Rectal smooth muscle tissue (tissue), 1 donor: ENCODE measurements around the gene THSD8.

Experiments used
- H3K27ac ChIP-seq: one replicate; pipeline ENCODE4 v1.7.0; 2013; ENCODE audit warnings: low read depth, low read length, inconsistent platforms
- H3K27me3 ChIP-seq: one replicate; pipeline ENCODE4 v1.7.0; 2013; ENCODE audit warnings: low read length; ENCODE audit not compliant: control insufficient read depth, insufficient read depth
- H3K36me3 ChIP-seq: one replicate; pipeline ENCODE4 v1.7.0; 2013; ENCODE audit warnings: low read length; ENCODE audit not compliant: control insufficient read depth, insufficient read depth
- H3K4me1 ChIP-seq: one replicate; pipeline ENCODE4 v1.7.0; 2013; ENCODE audit warnings: low read length; ENCODE audit not compliant: control insufficient read depth, insufficient read depth
- H3K4me3 ChIP-seq: one replicate; pipeline ENCODE4 v1.7.0; 2013; ENCODE audit warnings: low read length
- H3K9ac ChIP-seq: one replicate; pipeline ENCODE4 v1.7.0; 2013; ENCODE audit warnings: low read length

The THSD8 gene

DNA sequence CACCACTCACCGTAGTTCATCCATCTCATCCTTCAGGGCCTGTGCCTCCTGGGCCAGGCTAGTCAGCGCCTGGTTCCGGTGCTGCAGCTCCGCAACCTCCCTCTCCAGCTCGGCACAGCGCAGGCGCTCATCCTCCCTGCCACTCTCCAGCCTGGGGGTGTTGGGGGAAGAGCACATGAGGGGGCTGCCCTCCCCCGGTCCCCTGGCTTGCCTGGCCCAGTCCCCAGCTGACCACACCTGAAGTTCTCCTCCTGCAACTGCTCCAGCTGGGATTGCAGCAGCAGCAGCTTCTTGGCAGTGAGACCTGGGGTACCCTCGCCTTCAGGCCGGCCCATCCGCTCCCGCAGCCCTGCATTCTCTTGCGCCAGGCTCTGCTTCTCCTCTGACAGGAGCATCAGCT lies 30.9 kb upstream of the THSD8 start:
- H3K36me3 ChIP-seq: peaks cover 2% of the 10 kb centered on the region
- no peak overlapping the region for H3K4me3 ChIP-seq
- no peak overlapping the region for H3K9ac ChIP-seq
- H3K4me1 ChIP-seq: peaks cover 5% of the 10 kb centered on the region
- H3K27me3 ChIP-seq: no peaks in the 10 kb centered on the region
- H3K27ac ChIP-seq: no peak overlapping the region

DNA sequence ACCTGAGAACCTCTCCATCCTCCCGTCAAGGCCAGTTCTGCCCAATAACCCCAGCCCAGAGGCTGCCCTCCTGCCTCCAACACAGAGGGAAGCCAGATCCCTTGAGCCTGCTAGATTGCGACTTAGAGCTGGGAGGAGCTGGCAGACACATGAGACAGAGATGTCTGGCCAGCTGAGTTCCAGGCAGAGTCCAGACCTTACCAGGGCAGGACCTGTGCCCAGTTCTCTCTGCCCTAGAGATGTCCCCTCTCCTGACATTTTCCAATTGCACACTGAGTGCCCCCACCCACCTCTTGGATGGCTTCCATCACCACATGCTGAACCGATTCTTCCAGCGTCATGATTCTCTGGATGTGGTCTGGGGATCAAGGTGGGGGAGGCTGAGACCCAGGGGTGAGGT lies 29.5 kb upstream of the THSD8 start:
- Histone ChIP-seq H3K9ac (no peak overlapping the region), H3K4me3 (no peak overlapping the region), H3K27ac (no peak overlapping the region), H3K27me3 (no peaks in the 10 kb centered on the region), H3K4me1 (peaks cover 5% of the 10 kb centered on the region), H3K36me3 (peaks cover 2% of the 10 kb centered on the region)

DNA sequence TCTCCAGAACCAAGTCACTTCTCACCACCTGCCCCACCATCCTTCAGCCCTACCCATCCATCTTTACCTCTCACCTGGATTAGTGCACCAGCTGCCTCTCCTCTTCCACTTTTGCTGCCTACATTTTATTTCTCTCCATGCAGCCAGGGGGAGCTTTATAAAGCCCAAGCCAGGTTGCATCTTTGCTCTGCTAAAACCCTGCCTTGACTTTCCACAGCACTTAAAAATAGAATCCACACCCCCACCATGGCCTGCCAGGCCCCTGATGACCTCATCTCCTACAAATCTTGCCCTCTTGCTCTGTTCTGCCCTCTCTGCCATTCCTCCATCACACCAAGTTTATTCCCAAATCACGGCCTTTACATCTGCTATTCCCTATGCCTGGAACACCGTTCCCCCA lies 28.3 kb upstream of the THSD8 start:
- H3K4me1 ChIP-seq: peaks cover 7% of the 10 kb centered on the region
- no peak overlapping the region for H3K9ac ChIP-seq
- peaks cover 2% of the 10 kb centered on the region for H3K36me3 ChIP-seq
- H3K4me3 ChIP-seq: no peak overlapping the region
- H3K27ac ChIP-seq: no peak overlapping the region
- H3K27me3 ChIP-seq: no peaks in the 10 kb centered on the region

DNA sequence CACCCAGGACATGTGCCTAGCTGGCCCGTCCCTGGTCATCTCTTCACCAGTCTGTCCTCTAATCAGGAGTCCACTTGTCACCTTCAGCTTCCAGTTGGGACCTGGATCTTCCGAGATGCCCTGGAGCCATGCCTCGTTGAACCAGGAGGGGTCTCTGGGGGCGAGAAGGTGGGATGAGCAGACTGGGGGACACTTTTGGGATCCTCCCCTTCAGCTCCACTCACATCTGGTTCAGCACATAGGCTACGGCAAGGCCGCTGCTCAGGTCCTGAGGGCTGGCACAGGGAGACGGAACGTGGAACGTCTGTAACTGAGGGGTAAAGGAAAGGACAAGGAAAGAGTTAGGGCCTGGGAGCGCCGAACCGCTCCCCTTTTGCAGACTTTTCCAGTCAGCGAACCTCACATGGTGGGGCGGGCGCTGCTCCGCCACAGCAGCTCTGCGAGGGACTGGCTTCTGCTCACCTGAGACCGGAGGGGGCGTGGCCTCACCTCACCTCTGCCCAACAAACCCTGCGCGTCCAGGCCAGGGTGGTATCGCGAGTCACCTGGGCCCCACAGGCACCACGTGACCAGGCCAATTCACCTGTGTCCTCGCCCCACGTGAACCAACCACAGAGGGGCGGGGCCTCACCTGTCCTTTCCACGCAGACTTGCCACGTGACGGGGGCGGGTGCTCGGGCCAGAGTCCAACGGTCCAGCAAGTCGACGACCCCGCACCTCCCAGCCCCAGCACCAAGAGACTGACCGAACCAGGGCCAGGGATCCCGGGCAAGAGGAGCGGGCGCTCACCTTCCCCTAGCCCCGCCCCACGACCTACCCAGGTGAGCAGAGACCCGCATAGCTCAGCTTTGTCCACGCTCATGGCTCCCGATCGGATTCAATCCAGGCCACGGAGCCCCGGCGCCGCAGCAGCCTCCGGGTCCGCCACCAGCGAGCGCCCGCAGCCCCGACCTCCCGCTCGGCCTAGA lies 27.0 kb upstream of the THSD8 start, which contains the start of gene HOOK2:
HOOK2 (minus strand) TSS at position 965 of the 968 bp plus-strand sequence; CDS start at position 862, 103 bp downstream.
- Histone ChIP-seq H3K9ac (peak within 1 kb of the TSS; percentile 49), H3K4me3 (peak within 1 kb of the TSS; percentile 87), H3K27me3 (no peaks in the 10 kb centered on the region), H3K4me1 (peaks cover 16% of the 10 kb centered on the region), H3K36me3 (peaks cover 2% of the 10 kb centered on the region), H3K27ac (peak within 1 kb of the TSS; percentile 61)

DNA sequence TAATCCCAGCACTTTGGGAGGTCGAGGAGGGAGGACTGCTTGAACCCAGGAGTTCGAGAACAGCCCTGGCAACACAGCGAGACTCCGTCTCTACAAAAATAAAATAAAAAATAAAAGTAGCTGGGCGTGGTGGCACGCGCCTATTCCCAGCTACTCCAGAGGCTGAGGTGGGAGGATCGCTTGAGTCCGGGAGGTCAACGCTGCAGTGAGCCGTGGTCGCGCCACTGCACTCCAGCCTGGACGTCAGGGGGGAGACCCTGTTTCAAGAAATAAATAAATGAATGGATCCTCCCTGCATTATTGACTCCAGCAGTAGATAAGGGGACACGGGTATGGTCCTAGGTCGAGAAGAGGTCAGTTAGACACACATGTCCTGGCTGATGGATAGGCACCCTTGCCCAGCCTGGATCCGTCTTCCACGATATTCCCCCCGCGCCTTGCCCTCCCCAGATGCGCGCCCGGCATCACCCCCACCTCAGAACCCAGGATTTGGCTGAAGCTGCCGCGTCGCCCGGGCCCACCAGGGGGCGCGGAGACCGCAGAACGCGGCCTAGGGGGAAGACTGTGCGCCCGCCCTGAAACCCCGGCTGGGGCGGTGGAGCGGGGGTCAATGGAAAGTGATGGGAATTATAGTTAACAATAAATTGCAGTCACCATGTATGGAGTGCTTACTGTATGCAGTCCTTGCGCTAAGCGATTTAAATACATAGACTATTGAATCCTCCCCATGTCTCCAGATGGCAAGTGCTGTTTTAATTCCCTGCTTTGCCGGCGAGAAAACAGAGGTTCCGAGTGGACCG lies 24.5 kb upstream of the THSD8 start:
- Histone ChIP-seq H3K27me3 (no peaks in the 10 kb centered on the region), H3K4me3 (peak overlapping the region; percentile 76), H3K36me3 (no peaks in the 10 kb centered on the region), H3K27ac (peak overlapping the region; percentile 97), H3K9ac (peak overlapping the region; percentile 57), H3K4me1 (peaks cover 18% of the 10 kb centered on the region)

DNA sequence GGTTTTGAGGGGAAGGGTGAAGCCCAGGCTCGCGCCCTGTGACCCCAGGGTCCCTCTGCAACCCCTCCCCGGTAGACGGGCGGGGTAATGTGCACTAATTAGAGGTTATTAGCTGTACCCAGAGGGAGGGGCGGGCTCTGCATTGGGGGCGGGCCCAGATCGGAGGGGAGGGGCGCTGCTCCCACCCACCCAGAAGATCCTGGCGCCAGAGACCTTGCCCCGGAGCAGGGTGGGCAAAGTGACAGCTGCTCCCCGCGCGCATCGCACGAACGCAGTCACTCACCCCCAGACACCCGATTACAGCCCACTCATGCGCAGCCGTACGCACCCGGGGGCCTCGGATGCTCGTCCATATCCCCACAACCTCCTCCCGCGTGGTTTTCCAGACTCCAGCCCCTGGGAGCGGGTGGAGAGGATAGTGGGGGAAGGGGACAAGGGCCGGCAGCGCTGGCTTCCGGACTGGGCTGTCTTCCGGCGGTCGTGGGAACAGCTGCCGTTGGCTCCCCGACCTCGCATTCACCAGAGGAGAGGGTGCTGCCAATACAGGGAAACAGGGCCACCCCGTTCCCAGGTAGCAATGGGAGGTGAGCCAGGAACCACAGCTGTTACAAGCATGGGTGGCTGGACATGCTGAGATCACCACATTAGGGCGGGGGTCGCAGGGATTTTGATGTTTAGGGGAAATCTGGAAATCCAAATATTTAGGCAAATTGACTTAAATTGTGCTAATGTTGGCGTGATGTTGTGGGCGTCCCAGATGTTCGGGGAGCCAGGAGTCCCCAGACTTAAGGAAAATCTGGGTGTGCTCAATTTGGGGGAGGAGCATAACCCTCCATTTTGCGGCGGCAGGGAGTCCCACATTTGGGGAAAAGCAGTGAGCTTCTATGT lies 23.6 kb upstream of the THSD8 start:
- Histone ChIP-seq H3K36me3 (no peaks in the 10 kb centered on the region), H3K4me1 (peaks cover 20% of the 10 kb centered on the region), H3K9ac (peak overlapping the region; percentile 57)

DNA sequence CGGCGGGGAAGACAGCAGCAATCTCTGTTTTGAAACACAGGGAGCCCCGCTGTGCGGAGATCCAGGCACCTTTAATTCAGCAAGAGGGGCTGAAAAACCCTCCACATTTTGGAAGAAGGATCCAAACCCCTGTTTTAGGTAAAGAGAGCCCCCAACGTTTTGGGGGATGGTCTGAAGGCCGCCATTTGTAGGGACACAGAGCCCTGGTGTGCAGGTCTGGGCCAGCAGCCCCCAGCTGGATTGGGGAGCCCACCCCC lies 23.0 kb upstream of the THSD8 start:
- H3K4me3 ChIP-seq: peak overlapping the region; percentile 76
- peaks cover 25% of the 10 kb centered on the region for H3K4me1 ChIP-seq
- peak overlapping the region; percentile 97 for H3K27ac ChIP-seq
- H3K36me3 ChIP-seq: no peaks in the 10 kb centered on the region
- no peak overlapping the region for H3K9ac ChIP-seq
- no peaks in the 10 kb centered on the region for H3K27me3 ChIP-seq

More for the DNA sequence above, 23.6 kb upstream of the THSD8 start:
- peak overlapping the region; percentile 97 for H3K27ac ChIP-seq
- H3K27me3 ChIP-seq: no peaks in the 10 kb centered on the region
- peak overlapping the region; percentile 76 for H3K4me3 ChIP-seq

DNA sequence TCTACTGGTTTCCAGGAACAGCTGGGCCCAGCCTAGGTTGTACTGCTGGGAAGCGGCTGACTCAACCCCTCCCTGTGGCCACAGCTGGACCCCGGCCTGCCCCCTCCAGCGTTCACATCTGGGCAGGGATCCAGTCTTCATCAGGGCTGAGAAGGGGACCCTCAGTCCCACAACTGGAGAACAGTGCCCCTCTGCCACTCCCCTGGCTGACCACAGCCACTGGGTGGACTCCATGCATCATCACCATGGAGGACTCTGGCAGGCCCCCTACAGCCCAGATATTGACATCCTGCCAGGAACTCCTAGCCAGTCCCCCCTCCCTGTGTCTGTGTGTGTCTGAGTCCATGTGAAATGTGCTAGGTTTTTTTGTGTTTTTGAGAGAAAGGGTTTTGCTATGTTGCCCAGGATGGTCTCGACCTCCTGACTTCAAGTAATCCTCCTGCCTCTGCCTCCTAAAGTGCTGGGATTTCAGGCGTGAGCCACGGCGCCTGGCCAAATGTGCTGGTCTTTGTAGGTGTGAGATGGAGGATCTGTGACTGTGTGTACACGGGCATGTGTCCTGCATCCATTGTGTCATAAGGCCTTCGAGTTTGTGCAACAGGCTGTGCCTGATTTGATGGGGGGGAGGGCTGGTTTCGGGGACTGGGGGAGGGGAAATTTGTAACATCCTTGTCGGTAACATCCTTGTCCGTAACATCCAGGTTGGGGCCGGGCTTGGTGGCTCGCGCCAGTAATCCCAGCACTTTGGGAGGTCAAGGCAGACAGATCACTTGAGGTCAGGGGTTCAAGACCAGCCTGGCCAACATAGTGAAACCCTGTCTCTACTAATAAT lies 22.5 kb upstream of the THSD8 start:
- H3K27ac ChIP-seq: peak overlapping the region; percentile 97
- no peak overlapping the region for H3K9ac ChIP-seq
- H3K4me3 ChIP-seq: peak overlapping the region; percentile 76
- H3K27me3 ChIP-seq: no peaks in the 10 kb centered on the region
- H3K4me1 ChIP-seq: peaks cover 25% of the 10 kb centered on the region
- H3K36me3 ChIP-seq: no peaks in the 10 kb centered on the region

DNA sequence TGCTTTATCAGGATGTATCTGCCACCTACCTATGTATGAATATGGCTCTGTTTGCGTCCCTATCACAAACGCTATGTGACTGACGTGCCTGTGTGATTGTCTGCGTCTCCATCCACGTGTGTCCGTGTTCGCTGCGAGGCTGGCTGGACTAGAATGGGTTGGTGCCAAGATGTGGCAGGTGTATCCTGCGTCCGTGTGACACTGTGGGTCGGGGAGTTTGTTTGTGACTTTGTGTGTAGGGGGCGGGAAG lies 19.8 kb upstream of the THSD8 start:
- peak overlapping the region; percentile 99 for H3K27ac ChIP-seq
- H3K9ac ChIP-seq: peak overlapping the region; percentile 93
- peaks cover 20% of the 10 kb centered on the region for H3K4me1 ChIP-seq
- H3K4me3 ChIP-seq: peak overlapping the region; percentile 78
- no peaks in the 10 kb centered on the region for H3K27me3 ChIP-seq
- H3K36me3 ChIP-seq: no peaks in the 10 kb centered on the region

DNA sequence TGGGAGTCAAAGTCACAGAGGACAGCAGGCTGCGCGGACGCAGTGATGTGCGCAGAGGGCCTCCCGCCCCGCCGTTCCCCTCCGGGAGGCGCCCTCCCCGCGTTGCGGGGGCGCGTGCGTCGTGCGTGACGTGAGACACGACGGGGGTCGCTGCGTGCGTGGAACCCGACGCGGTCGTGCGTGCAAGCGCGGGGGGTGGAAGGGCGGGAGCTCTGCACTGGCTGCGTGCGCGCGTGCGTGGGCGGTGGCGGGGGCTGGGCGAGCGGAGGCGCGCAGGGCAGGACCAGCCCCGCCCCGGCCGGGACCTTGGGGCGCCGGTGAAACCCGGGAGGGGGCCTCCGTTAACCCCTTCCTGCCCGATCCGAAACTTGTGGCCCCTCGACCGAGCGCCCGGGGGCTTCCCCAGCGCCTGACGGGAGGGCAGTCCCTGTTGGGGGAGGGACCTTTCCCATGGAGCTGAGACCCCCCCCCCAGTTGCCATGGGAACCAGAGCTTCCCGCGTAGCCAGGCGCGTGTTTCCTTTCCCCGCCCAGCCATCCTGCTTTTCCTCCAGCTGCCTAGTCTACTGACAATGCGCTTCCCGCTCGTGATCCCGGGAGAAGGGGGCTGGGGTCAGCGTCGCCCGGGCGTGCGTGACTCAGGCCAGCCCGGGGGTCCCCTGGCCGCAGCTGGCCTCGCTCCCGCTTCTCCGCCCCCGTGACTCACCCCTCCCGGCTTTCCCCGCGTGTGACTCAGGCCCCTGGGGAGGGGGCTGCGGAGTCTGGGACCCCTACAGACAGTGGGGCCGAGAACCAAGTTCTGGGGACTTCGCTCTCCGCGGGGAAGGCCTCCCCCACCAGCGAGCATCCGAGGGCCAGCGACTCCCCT lies 19.2 kb upstream of the THSD8 start:
- Histone ChIP-seq H3K27ac (peak overlapping the region; percentile 99), H3K4me1 (peaks cover 20% of the 10 kb centered on the region), H3K36me3 (no peaks in the 10 kb centered on the region), H3K27me3 (no peaks in the 10 kb centered on the region), H3K4me3 (peak overlapping the region; percentile 78), H3K9ac (peak overlapping the region; percentile 93)

DNA sequence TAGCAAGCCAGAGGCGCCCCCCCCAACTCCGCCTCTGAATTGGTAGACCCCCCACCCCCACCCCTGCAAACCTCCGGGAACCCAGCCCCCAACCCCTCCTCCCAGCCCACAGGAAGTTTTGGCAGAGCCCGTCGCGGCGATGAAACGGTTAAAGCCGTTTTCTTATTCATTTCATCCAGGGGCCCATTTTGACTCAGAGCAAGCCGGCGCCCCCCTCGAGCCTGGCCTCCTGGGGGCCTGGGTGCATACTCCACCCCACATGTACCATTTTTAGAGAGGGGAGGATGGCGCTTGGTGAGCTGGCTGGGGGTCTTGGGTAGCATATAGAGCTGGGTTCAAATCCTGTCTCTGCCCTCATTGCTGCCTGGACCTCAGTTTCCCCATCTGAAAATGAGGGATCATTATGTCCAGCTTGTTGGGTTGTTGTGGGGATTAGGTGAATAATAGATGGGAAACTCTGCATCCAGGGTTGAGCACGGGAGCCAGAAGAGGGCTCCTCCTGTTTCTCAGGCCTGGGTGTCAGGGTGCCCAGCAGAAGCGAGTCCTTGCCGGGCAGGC lies 18.5 kb upstream of the THSD8 start:
- Histone ChIP-seq H3K9ac (no peak overlapping the region), H3K4me1 (peaks cover 25% of the 10 kb centered on the region), H3K4me3 (peak overlapping the region; percentile 43), H3K27ac (peak overlapping the region; percentile 99), H3K36me3 (no peaks in the 10 kb centered on the region), H3K27me3 (no peaks in the 10 kb centered on the region)
